T-helper 1 cell treated with Interleukin-12 subunit alpha and Interleukin-12 subunit beta and Interleukin-4 antibody, amounts not matched to agents 30 μg/mL and 1 μg/mL, for 36 hours (primary cell): Measurements from ENCODE around the gene AFP.

ENCODE experiments used
- H3K27ac Mint-ChIP-seq: one replicate; pipeline ENCODE4 v1.8.0; 2021; ENCODE audit warnings: mild to moderate bottlenecking, mixed read lengths
- H3K27me3 Mint-ChIP-seq: one replicate; pipeline ENCODE4 v1.8.0; 2021; ENCODE audit warnings: low read depth, mixed read lengths
- H3K36me3 Mint-ChIP-seq: one replicate; pipeline ENCODE4 v1.8.0; 2021; ENCODE audit warnings: low read depth, mixed read lengths
- H3K4me1 Mint-ChIP-seq: one replicate; pipeline ENCODE4 v1.8.0; 2021; ENCODE audit warnings: low read depth, mixed read lengths
- H3K4me3 Mint-ChIP-seq: one replicate; pipeline ENCODE4 v1.8.0; 2021; ENCODE audit warnings: mild to moderate bottlenecking, moderate library complexity, mixed read lengths
- H3K9me3 Mint-ChIP-seq: one replicate; pipeline ENCODE4 v1.8.0; 2021; ENCODE audit warnings: mixed read lengths

AFP gene

GRCh38 chr4:73453701-73454005, 17.6 kb downstream of the AFP start:
- H3K27me3 Mint-ChIP-seq: peaks cover 4% of the 10 kb centered on the region
- H3K27ac Mint-ChIP-seq: no peak overlapping the region
- no peak overlapping the region for H3K4me3 Mint-ChIP-seq
- no peaks in the 10 kb centered on the region for H3K9me3 Mint-ChIP-seq
- H3K36me3 Mint-ChIP-seq: no peaks in the 10 kb centered on the region
- H3K4me1 Mint-ChIP-seq: no peaks in the 10 kb centered on the region

- H3K4me1 Mint-ChIP-seq: no peaks in the 10 kb centered on the region
- H3K36me3 Mint-ChIP-seq: no peaks in the 10 kb centered on the region
- H3K4me3 Mint-ChIP-seq: no peak overlapping the region
- peaks cover 4% of the 10 kb centered on the region for H3K27me3 Mint-ChIP-seq
- no peaks in the 10 kb centered on the region for H3K9me3 Mint-ChIP-seq
- H3K27ac Mint-ChIP-seq: no peak overlapping the region
Observed at GRCh38 chr4:73454920-73455319, 18.9 kb downstream of the AFP start.

GRCh38 chr4:73456177-73457022, 20.4 kb downstream of the AFP start:
- Mint-ChIP-seq H3K4me1 (no peaks in the 10 kb centered on the region), H3K27me3 (peaks cover 4% of the 10 kb centered on the region), H3K27ac (no peak overlapping the region), H3K36me3 (no peaks in the 10 kb centered on the region), H3K9me3 (no peaks in the 10 kb centered on the region), H3K4me3 (no peak overlapping the region)

GRCh38 chr4:73458184-73459047, 22.4 kb downstream of the AFP start:
- no peaks in the 10 kb centered on the region for H3K9me3 Mint-ChIP-seq
- H3K27ac Mint-ChIP-seq: no peak overlapping the region
- H3K4me1 Mint-ChIP-seq: no peaks in the 10 kb centered on the region
- no peak overlapping the region for H3K4me3 Mint-ChIP-seq
- H3K27me3 Mint-ChIP-seq: peaks cover 4% of the 10 kb centered on the region
- no peaks in the 10 kb centered on the region for H3K36me3 Mint-ChIP-seq

GRCh38 chr4:73459048-73459421, 23.0 kb downstream of the AFP start:
- Mint-ChIP-seq H3K9me3 (no peaks in the 10 kb centered on the region), H3K4me1 (no peaks in the 10 kb centered on the region), H3K4me3 (no peak overlapping the region), H3K36me3 (no peaks in the 10 kb centered on the region), H3K27ac (no peak overlapping the region), H3K27me3 (peaks cover 4% of the 10 kb centered on the region)

- H3K27me3 Mint-ChIP-seq: peaks cover 4% of the 10 kb centered on the region
- H3K27ac Mint-ChIP-seq: no peak overlapping the region
- H3K4me3 Mint-ChIP-seq: no peak overlapping the region
- no peaks in the 10 kb centered on the region for H3K4me1 Mint-ChIP-seq
- H3K36me3 Mint-ChIP-seq: no peaks in the 10 kb centered on the region
- no peaks in the 10 kb centered on the region for H3K9me3 Mint-ChIP-seq
Observed at GRCh38 chr4:73460913-73461522, 25.0 kb downstream of the AFP start.

GRCh38 chr4:73468170-73468569, 32.1 kb downstream of the AFP start:
- Mint-ChIP-seq H3K4me3 (no peak overlapping the region), H3K9me3 (no peaks in the 10 kb centered on the region)

GRCh38 chr4:73470728-73471127, 34.7 kb downstream of the AFP start:
- Mint-ChIP-seq H3K27me3 (peaks cover 6% of the 10 kb centered on the region), H3K27ac (no peak overlapping the region)

More at GRCh38 chr4:73468170-73468569, 32.1 kb downstream of the AFP start:
- Mint-ChIP-seq H3K27me3 (peaks cover 6% of the 10 kb centered on the region), H3K4me1 (no peaks in the 10 kb centered on the region), H3K27ac (no peak overlapping the region), H3K36me3 (no peaks in the 10 kb centered on the region)

GRCh38 chr4:73477176-73477575, 41.2 kb downstream of the AFP start:
- Mint-ChIP-seq H3K4me3 (no peak overlapping the region), H3K36me3 (no peaks in the 10 kb centered on the region), H3K4me1 (no peaks in the 10 kb centered on the region), H3K9me3 (no peaks in the 10 kb centered on the region), H3K27ac (no peak overlapping the region), H3K27me3 (no peaks in the 10 kb centered on the region)

More at GRCh38 chr4:73470728-73471127, 34.7 kb downstream of the AFP start:
- no peak overlapping the region for H3K4me3 Mint-ChIP-seq
- no peaks in the 10 kb centered on the region for H3K9me3 Mint-ChIP-seq
- H3K4me1 Mint-ChIP-seq: no peaks in the 10 kb centered on the region
- H3K36me3 Mint-ChIP-seq: no peaks in the 10 kb centered on the region

GRCh38 chr4:73479323-73479722, 43.3 kb downstream of the AFP start:
- Mint-ChIP-seq H3K27ac (no peak overlapping the region), H3K36me3 (no peaks in the 10 kb centered on the region), H3K4me3 (no peak overlapping the region), H3K4me1 (no peaks in the 10 kb centered on the region), H3K27me3 (no peaks in the 10 kb centered on the region), H3K9me3 (no peaks in the 10 kb centered on the region)

- H3K9me3 Mint-ChIP-seq: no peaks in the 10 kb centered on the region
- no peak within 1 kb of the TSS for H3K4me3 Mint-ChIP-seq
- no peaks in the 10 kb centered on the region for H3K4me1 Mint-ChIP-seq
- peaks cover 4% of the 10 kb centered on the region for H3K27me3 Mint-ChIP-seq
- no peaks in the 10 kb centered on the region for H3K36me3 Mint-ChIP-seq
- no peak within 1 kb of the TSS for H3K27ac Mint-ChIP-seq
Observed at GRCh38 chr4:73481358-73481757, 45.3 kb downstream of the AFP start, which contains the start of gene AFM. Gene AFM (plus strand): TSS chr4:73481745. CDS start chr4:73481776, 31 bp downstream.

GRCh38 chr4:73485085-73485484, 49.1 kb downstream of the AFP start:
- Mint-ChIP-seq H3K4me3 (no peak overlapping the region), H3K9me3 (no peaks in the 10 kb centered on the region), H3K27me3 (peaks cover 4% of the 10 kb centered on the region), H3K4me1 (no peaks in the 10 kb centered on the region), H3K36me3 (no peaks in the 10 kb centered on the region), H3K27ac (no peak overlapping the region)

GRCh38 chr4:73485596-73485995, 49.6 kb downstream of the AFP start:
- Mint-ChIP-seq H3K36me3 (no peaks in the 10 kb centered on the region), H3K9me3 (no peaks in the 10 kb centered on the region), H3K4me3 (no peak overlapping the region), H3K27me3 (peaks cover 4% of the 10 kb centered on the region), H3K4me1 (no peaks in the 10 kb centered on the region), H3K27ac (no peak overlapping the region)

GRCh38 chr4:73486497-73486896, 50.5 kb downstream of the AFP start:
- Mint-ChIP-seq H3K4me3 (no peak overlapping the region), H3K36me3 (no peaks in the 10 kb centered on the region), H3K27me3 (peaks cover 4% of the 10 kb centered on the region), H3K4me1 (no peaks in the 10 kb centered on the region), H3K9me3 (no peaks in the 10 kb centered on the region), H3K27ac (no peak overlapping the region)
